IPS-11a (cell line): ENCODE results near the gene UGT1A5.
"Not testable (repeated sequence)": the region's sequence is repeated elsewhere in the genome, so short reads cannot be mapped to it uniquely, and the experiment has no call there.

Source experiments
- H3K4me3 ChIP-seq: one replicate; pipeline ENCODE4 v1.5.1; 2013; ENCODE audit warnings: low read depth, low read length, control low read depth

The UGT1A5 gene

GRCh38 chr2:233692648-233693047 lies 20.1 kb upstream of the UGT1A5 start, which contains the start of gene UGT1A6:
UGT1A6 (plus strand) TSS chr2:233692890; CDS start chr2:233693005, 115 bp downstream.
- H3K4me3 ChIP-seq = no peak within 1 kb of the TSS

- no peak overlapping the region for H3K4me3 ChIP-seq
Observed at GRCh38 chr2:233693963-233694362, 18.7 kb upstream of the UGT1A5 start.

GRCh38 chr2:233698740-233699139 lies 14.0 kb upstream of the UGT1A5 start:
- no peak overlapping the region for H3K4me3 ChIP-seq

GRCh38 chr2:233699424-233700027 lies 13.2 kb upstream of the UGT1A5 start:
- no peak overlapping the region for H3K4me3 ChIP-seq

GRCh38 chr2:233700028-233700635 lies 12.6 kb upstream of the UGT1A5 start:
- H3K4me3 ChIP-seq = no peak overlapping the region

- not testable (repeated sequence) for H3K4me3 ChIP-seq
Observed at GRCh38 chr2:233700842-233701241, 11.9 kb upstream of the UGT1A5 start.

GRCh38 chr2:233702238-233702637 lies 10.5 kb upstream of the UGT1A5 start:
- no peak overlapping the region for H3K4me3 ChIP-seq

- no peak overlapping the region for H3K4me3 ChIP-seq
Observed at GRCh38 chr2:233705911-233706506, 6.7 kb upstream of the UGT1A5 start.

GRCh38 chr2:233706720-233707119 lies 6.0 kb upstream of the UGT1A5 start:
- no peak overlapping the region for H3K4me3 ChIP-seq

GRCh38 chr2:233707940-233708644 lies 4.6 kb upstream of the UGT1A5 start:
- no peak overlapping the region for H3K4me3 ChIP-seq

- H3K4me3 ChIP-seq = no peak overlapping the region
Observed at GRCh38 chr2:233708942-233709341, 3.8 kb upstream of the UGT1A5 start.

GRCh38 chr2:233711312-233712008 lies 1.2 kb upstream of the UGT1A5 start:
- no peak overlapping the region for H3K4me3 ChIP-seq

- no peak overlapping the region for H3K4me3 ChIP-seq
Observed at GRCh38 chr2:233713262-233713615, 532 bp downstream of the UGT1A5 start.

- H3K4me3 ChIP-seq = no peak overlapping the region
Observed at GRCh38 chr2:233714121-233714520, 1.4 kb downstream of the UGT1A5 start.

GRCh38 chr2:233718552-233718951 lies 5.8 kb downstream of the UGT1A5 start, which contains the start of gene UGT1A4:
UGT1A4 (plus strand) TSS chr2:233718736; CDS start chr2:233718821, 85 bp downstream.
- H3K4me3 ChIP-seq = no peak within 1 kb of the TSS

GRCh38 chr2:233728723-233729301 lies 16.1 kb downstream of the UGT1A5 start, which contains the start of gene UGT1A3:
UGT1A3 (plus strand) TSS chr2:233729042; CDS start chr2:233729127, 85 bp downstream.
- H3K4me3 ChIP-seq = no peak within 1 kb of the TSS

- not testable (repeated sequence) for H3K4me3 ChIP-seq
Observed at GRCh38 chr2:233736868-233737653, 24.4 kb downstream of the UGT1A5 start.

- H3K4me3 ChIP-seq = no peak overlapping the region
Observed at GRCh38 chr2:233740870-233741269, 28.2 kb downstream of the UGT1A5 start.

- H3K4me3 ChIP-seq = no peak overlapping the region
Observed at GRCh38 chr2:233743464-233744259, 31.0 kb downstream of the UGT1A5 start.
